ENCODE data around the gene MRAP. TPM values are rescaled to one million over a fixed set of nuclear protein-coding genes. Genes with fewer than 3 reads are reported as not detected.

MRAP gene
- total RNA-seq, 2 donors from 2014 or later: not detected

DNA sequence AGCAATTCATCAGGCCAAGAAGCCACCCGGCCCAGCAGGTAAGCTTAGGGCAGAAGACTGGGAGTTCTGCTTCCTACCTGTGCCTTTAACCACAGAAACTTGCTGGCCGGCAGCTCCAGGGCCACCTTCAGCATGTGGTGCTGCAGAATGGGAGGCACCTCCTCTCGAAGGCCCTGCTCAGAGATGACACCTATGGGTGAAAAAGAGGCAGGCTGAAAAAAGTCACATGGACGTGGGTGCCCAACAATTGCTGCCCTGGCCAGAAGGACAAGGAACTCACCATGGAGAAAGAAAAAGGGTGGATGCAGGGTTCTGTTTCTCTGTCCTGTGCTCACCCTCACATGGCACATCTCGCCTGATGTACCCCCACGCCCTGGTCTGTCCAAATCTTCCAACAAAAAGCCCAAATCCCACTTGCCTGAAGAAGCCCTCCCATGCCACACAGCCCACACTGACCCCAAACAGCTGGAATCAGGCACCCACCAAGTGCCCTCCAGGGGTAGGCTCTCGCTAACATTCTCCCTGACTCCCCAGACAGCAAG, 61.1 kb downstream of the MRAP start:
- H3K9me3 Mint-ChIP-seq: no peaks in the 10 kb centered on the region
- no peaks in the 10 kb centered on the region for H3K4me1 Mint-ChIP-seq
- peaks cover 100% of the 10 kb centered on the region for H3K36me3 Mint-ChIP-seq (ENCODE audit: low read depth)
- H3K4me3 Mint-ChIP-seq: no peak overlapping the region
- ATAC-seq (replicated peaks): no peak
- H3K27me3 Mint-ChIP-seq: no peaks in the 10 kb centered on the region
- no peak overlapping the region for H3K27ac Mint-ChIP-seq

DNA sequence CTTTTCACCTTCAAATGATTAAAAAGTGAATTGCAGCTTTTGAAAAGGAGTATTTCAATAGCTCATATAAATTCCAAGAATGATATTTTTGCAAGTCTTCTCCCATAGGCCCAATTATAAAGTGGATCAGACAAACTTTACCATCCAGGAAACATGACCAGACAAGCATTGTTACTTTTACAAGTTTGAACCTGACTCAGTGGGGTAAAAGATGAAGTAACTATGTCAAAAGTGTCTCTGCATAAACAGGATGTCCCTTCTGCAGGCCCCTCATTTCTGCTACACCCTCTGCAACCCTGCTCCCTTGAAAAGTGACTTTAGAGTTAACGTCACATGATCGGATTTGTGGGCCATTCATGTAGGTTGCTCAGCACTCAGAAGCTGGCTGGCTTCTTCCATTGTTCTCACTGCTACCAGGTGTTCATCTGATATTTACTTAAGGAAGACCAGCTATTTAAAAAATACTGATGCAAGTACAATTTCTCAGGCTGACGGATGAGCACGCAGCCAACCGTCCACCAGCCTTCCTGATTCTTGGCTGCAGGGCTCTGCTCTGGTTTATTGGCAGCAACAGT, 61.8 kb downstream of the MRAP start:
- Mint-ChIP-seq H3K36me3 (ENCODE audit: low read depth) (peaks cover 100% of the 10 kb centered on the region), H3K4me1 (no peaks in the 10 kb centered on the region), H3K4me3 (no peak overlapping the region), H3K9me3 (no peaks in the 10 kb centered on the region), H3K27ac (no peak overlapping the region), H3K27me3 (no peaks in the 10 kb centered on the region)
- no peak for ATAC-seq (replicated peaks)

Other genes with a start within 250 kb of the MRAP start
- gene MIS18A, start 19.8 kb upstream of the MRAP start, total RNA-seq: 10 to 100 TPM; 15.3 to 22.4 TPM
- 10 to 100 TPM; 17.6 to 37.2 TPM for gene URB1, start 94.2 kb downstream of the MRAP start, total RNA-seq
- 10 to 100 TPM in 1 of 2 donors, 1 to 10 TPM in 1; 10.0 to 13.1 TPM for gene EVA1C, start 113.9 kb downstream of the MRAP start, total RNA-seq

Data from activated T-helper 17 cell treated with anti-CD3 and anti-CD28 coated beads, Interleukin-2, amount 50 U/mL, for 72 hours (primary cell).